GM10248 (cell line): ENCODE data around the gene B4GALNT1.

Experiments
- CTCF ChIA-PET: fragments of 300-600 bp; sonication (Branson Sonifier 250); formaldehyde crosslinking; extraction: SDS; loops from one replicate; lab custom pipeline; 2021; ENCODE audit warnings: antibody characterized with exemption; lab: Yijun Ruan, JAX
- POLR2A ChIA-PET: fragments of 350-650 bp; sonication (Branson Sonifier 250); formaldehyde crosslinking; extraction: SDS; loops from one replicate; lab custom pipeline; 2020; ENCODE audit warnings: antibody characterized with exemption; lab: Yijun Ruan, JAX
- DNase-seq: peaks from one replicate; pipeline ENCODE4 v3.0.0; 2012; ENCODE audit errors: extremely low spot score
- CTCF ChIP-seq: IDR thresholded peaks from 2 replicates; pipeline ENCODE4 v1.5.1; 2012; ENCODE audit warnings: mild to moderate bottlenecking, low read depth; ENCODE audit errors: extremely low read depth, missing control alignments, control extremely low read depth

B4GALNT1 gene

GRCh38 chr12:57614948-57615500 lies 18.0 kb downstream of the B4GALNT1 start:
- ChIA-PET CTCF (interaction anchor here (0.7 to 6.8 kb wide), 14 partner anchors 7 to 401 kb away, joined by 3 to 101 read pairs (median 4); partner anchors contain the start of genes B4GALNT1, GLI1 and OS9), POLR2A (no interaction called here)
- TF ChIP-seq CTCF = no peak
- no peak for DNase-seq

- no peak for TF ChIP-seq CTCF
- ChIA-PET CTCF (interaction anchor here (0.7 to 6.8 kb wide), 18 partner anchors 8 to 400 kb away, joined by 3 to 101 read pairs (median 4); partner anchors contain the start of genes B4GALNT1, GLI1, OS9 and PIP4K2C), POLR2A (interaction anchor here (0.7 kb wide), 1 partner anchor 76 kb away, joined by 3 read pairs; no protein-coding TSS in a partner anchor)
- peak; percentile 84 for DNase-seq
Measured at GRCh38 chr12:57614178-57614947, 18.6 kb downstream of the B4GALNT1 start.

DNA sequence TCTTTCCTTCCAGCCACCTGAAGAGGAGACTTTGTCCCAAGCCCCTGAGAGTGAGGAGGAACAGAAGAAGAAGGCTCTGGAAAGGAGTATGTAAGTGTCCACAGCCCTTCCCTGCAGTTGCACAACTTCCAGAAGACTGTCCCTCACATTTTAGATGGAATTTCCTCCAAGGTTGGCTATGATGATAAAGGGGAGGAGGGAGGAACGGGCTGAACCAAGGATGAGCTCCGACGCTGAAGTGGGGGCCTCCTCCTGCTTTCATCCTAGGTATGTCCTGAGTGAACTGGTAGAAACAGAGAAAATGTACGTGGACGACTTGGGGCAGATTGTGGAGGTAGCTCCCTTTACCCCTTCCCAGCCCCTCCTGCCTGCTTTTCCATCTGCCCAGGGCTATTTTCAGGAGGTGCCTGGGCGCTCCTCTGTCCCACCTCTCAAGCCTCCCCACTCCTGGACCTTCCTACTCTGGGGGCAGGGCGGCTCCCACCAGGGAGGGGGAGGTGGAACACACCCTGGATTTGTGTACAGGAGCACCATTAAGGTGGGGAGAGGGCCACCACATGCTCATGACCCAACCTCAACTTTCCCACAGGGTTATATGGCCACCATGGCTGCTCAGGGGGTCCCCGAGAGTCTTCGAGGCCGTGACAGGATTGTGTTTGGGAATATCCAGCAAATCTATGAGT lies 19.4 kb downstream of the B4GALNT1 start:
- POLR2A ChIA-PET = interaction anchor here (0.7 kb wide), 1 partner anchor 77 kb away, joined by 3 read pairs; no protein-coding TSS in a partner anchor
- peak; percentile 15 for DNase-seq
- CTCF ChIA-PET = interaction anchor here (1.1 to 6.8 kb wide), 14 partner anchors 8 to 161 kb away, joined by 3 to 101 read pairs (median 4); partner anchors contain the start of genes B4GALNT1, GLI1, OS9 and PIP4K2C
- no peak for TF ChIP-seq CTCF

- ChIA-PET POLR2A (interaction anchor here (0.6 kb wide), 1 partner anchor 1253 kb away, joined by 3 read pairs; the partner anchor contains the start of gene STAT2), CTCF (interaction anchor here (1.2 to 6.8 kb wide), 5 partner anchors 7 to 37 kb away, joined by 3 to 101 read pairs (median 13); partner anchors contain the start of genes B4GALNT1 and PIP4K2C)
- peak; percentile 18 for DNase-seq
- no peak for TF ChIP-seq CTCF
Measured at GRCh38 chr12:57612711-57613426, 20.1 kb downstream of the B4GALNT1 start.

GRCh38 chr12:57611827-57612710 lies 20.9 kb downstream of the B4GALNT1 start:
- CTCF ChIA-PET = interaction anchor here (0.7 to 6.8 kb wide), 6 partner anchors 8 to 29 kb away, joined by 3 to 101 read pairs (median 6); partner anchors contain the start of genes B4GALNT1 and PIP4K2C
- peak; percentile 15 for DNase-seq
- no peak for TF ChIP-seq CTCF
- POLR2A ChIA-PET = interaction anchor here (1.0 to 1.1 kb wide), 2 partner anchors 17 to 92 kb away, joined by 3 read pairs; partner anchors contain the start of gene DDIT3
